Measurements from ENCODE around the gene GAK.

GAK gene

GRCh38 chr4:906339-907102, 25.6 kb downstream of the GAK start:
- DNase-seq, result no peak

GRCh38 chr4:905485-906338, 26.4 kb downstream of the GAK start:
- no peak for DNase-seq

- no peak for DNase-seq
Measured at GRCh38 chr4:903066-904046, 28.8 kb downstream of the GAK start.

GRCh38 chr4:901192-901910, 30.8 kb downstream of the GAK start:
- no peak for DNase-seq

GRCh38 chr4:900721-901120, 31.4 kb downstream of the GAK start:
- no peak for DNase-seq

GRCh38 chr4:900073-900472, 32.0 kb downstream of the GAK start:
- no peak for DNase-seq

GRCh38 chr4:899556-899906, 32.6 kb downstream of the GAK start:
- no peak for DNase-seq

- no peak for DNase-seq
Measured at GRCh38 chr4:898869-899555, 33.1 kb downstream of the GAK start.

GRCh38 chr4:898123-898522, 34.0 kb downstream of the GAK start:
- DNase-seq, result no peak

GRCh38 chr4:896630-897029, 35.5 kb downstream of the GAK start:
- no peak for DNase-seq

GRCh38 chr4:896216-896615, 35.9 kb downstream of the GAK start:
- no peak for DNase-seq

GRCh38 chr4:895596-895995, 36.5 kb downstream of the GAK start:
- DNase-seq, result no peak

- DNase-seq, result no peak
Measured at GRCh38 chr4:893995-894705, 38.0 kb downstream of the GAK start.

GRCh38 chr4:893276-893994, 38.7 kb downstream of the GAK start:
- DNase-seq, result no peak

GRCh38 chr4:892780-893179, 39.3 kb downstream of the GAK start:
- DNase-seq, result no peak

- DNase-seq, result no peak
Measured at GRCh38 chr4:891747-892146, 40.4 kb downstream of the GAK start.

- no peak for DNase-seq
Measured at GRCh38 chr4:890036-890695, 42.0 kb downstream of the GAK start.

- DNase-seq, result no peak
Measured at GRCh38 chr4:889516-889915, 42.6 kb downstream of the GAK start.

GRCh38 chr4:888029-888428, 44.1 kb downstream of the GAK start:
- DNase-seq, result no peak
